Astrocyte (in vitro differentiated cells and primary cell): ENCODE data around the gene JOSD1. TPM values are rescaled to one million over a fixed set of nuclear protein-coding genes. Genes with fewer than 3 reads are reported as not detected.

Source experiments
- DNase-seq: peaks from one replicate; pipeline ENCODE4 v3.0.0-alpha.2; 2010; ENCODE audit warnings: low read depth
- FAIRE-seq: peaks from 2 replicates; lab custom pipeline; 2011; peaks lifted over from hg19 to GRCh38; lab: Jason Lieb, UNC
- H2AFZ ChIP-seq: 2 replicates; pipeline ENCODE4 v1.6.0; 2012; ENCODE audit warnings: low read depth, low read length, inconsistent platforms
- H3K27ac ChIP-seq: 2 replicates; pipeline ENCODE4 v1.5.1; 2011; ENCODE audit warnings: low read depth, low read length, inconsistent platforms
- H3K27me3 ChIP-seq: 2 replicates; pipeline ENCODE4 v1.6.0; 2011; ENCODE audit warnings: low read length, inconsistent platforms; ENCODE audit not compliant: insufficient read depth
- H3K36me3 ChIP-seq: 2 replicates; pipeline ENCODE4 v1.5.1; 2011; ENCODE audit warnings: low read length, inconsistent platforms; ENCODE audit not compliant: insufficient read depth
- H3K4me1 ChIP-seq: 2 replicates; pipeline ENCODE4 v1.5.1; 2011; ENCODE audit warnings: low read length, inconsistent platforms; ENCODE audit not compliant: insufficient read depth
- H3K4me2 ChIP-seq: 2 replicates; pipeline ENCODE4 v1.6.0; 2012; ENCODE audit warnings: low read length, inconsistent platforms
- H3K4me3 ChIP-seq: 2 replicates; pipeline ENCODE4 v1.5.1; 2011; ENCODE audit warnings: low read depth, mild to moderate bottlenecking, low read length, inconsistent platforms; ENCODE audit not compliant: insufficient read depth
- H3K79me2 ChIP-seq: 2 replicates; pipeline ENCODE4 v1.6.0; 2012; ENCODE audit warnings: mild to moderate bottlenecking, low read length, inconsistent platforms; ENCODE audit not compliant: insufficient read depth
- H3K9ac ChIP-seq: 2 replicates; pipeline ENCODE4 v1.6.0; 2012; ENCODE audit warnings: mild to moderate bottlenecking, low read length, inconsistent platforms
- H3K9me3 ChIP-seq: 2 replicates; pipeline ENCODE4 v1.5.1; 2012; ENCODE audit warnings: low read depth, mild to moderate bottlenecking, low read length, inconsistent platforms; ENCODE audit not compliant: insufficient read depth
- H4K20me1 ChIP-seq: 2 replicates; pipeline ENCODE4 v1.6.0; 2012; ENCODE audit warnings: low read length, inconsistent platforms; ENCODE audit not compliant: insufficient read depth
- H3K27ac Mint-ChIP-seq: one replicate; pipeline ENCODE4 v1.8.0; 2021; ENCODE audit warnings: mild to moderate bottlenecking, mixed read lengths; ENCODE audit not compliant: unreplicated experiment
- H3K27me3 Mint-ChIP-seq: one replicate; pipeline ENCODE4 v1.8.0; 2021; ENCODE audit warnings: low read depth, mixed read lengths; ENCODE audit not compliant: unreplicated experiment
- H3K36me3 Mint-ChIP-seq: one replicate; pipeline ENCODE4 v1.8.0; 2021; ENCODE audit warnings: low read depth, mixed read lengths; ENCODE audit not compliant: unreplicated experiment
- H3K4me1 Mint-ChIP-seq: one replicate; pipeline ENCODE4 v1.8.0; 2021; ENCODE audit warnings: low read depth, mixed read lengths; ENCODE audit not compliant: unreplicated experiment
- H3K4me3 Mint-ChIP-seq: one replicate; pipeline ENCODE4 v1.8.0; 2021; ENCODE audit warnings: mild to moderate bottlenecking, moderate library complexity, mixed read lengths; ENCODE audit not compliant: unreplicated experiment
- H3K9me3 Mint-ChIP-seq: one replicate; pipeline ENCODE4 v1.8.0; 2021; ENCODE audit warnings: mild to moderate bottlenecking, mixed read lengths; ENCODE audit not compliant: unreplicated experiment
- CTCF ChIP-seq: IDR thresholded peaks from 2 replicates; pipeline ENCODE4 v1.5.1; 2011; ENCODE audit warnings: low read depth, mild to moderate bottlenecking, inconsistent platforms, low read length, moderate library complexity; ENCODE audit not compliant: insufficient read depth
- EZH2 ChIP-seq: IDR thresholded peaks from 2 replicates; pipeline ENCODE4 v1.6.1; 2012; ENCODE audit warnings: mild to moderate bottlenecking, low read length, inconsistent platforms; ENCODE audit not compliant: insufficient read depth
- total RNA-seq: library from RNA; stranded (reverse); gene quantifications from 2 replicates; pipeline ENCODE4 v1.2.1, GENCODE V29; 2021

The JOSD1 gene
- total RNA-seq, 1 donor from 2014 or later: 45.6 TPM

- Histone ChIP-seq H4K20me1 (peaks cover 33% of the 10 kb centered on the region), H2AFZ (no peak overlapping the region), H3K36me3 (peaks cover 51% of the 10 kb centered on the region), H3K4me3 (no peak overlapping the region), H3K27me3 (no peaks in the 10 kb centered on the region), H3K9me3 (no peaks in the 10 kb centered on the region), H3K27ac (no peak overlapping the region), H3K9ac (no peak overlapping the region), H3K79me2 (no peaks in the 10 kb centered on the region), H3K4me1 (no peaks in the 10 kb centered on the region), H3K4me2 (no peak overlapping the region)
- Mint-ChIP-seq H3K27ac (no peak overlapping the region), H3K4me3 (no peak overlapping the region), H3K4me1 (no peaks in the 10 kb centered on the region), H3K36me3 (peaks cover 40% of the 10 kb centered on the region), H3K9me3 (no peaks in the 10 kb centered on the region), H3K27me3 (no peaks in the 10 kb centered on the region)
- DNase-seq (no peak), FAIRE-seq (no peak)
- TF ChIP-seq EZH2 (no peak), CTCF (no peak)
Observed at GRCh38 chr22:38727530-38728451, 27.0 kb upstream of the JOSD1 start.

GRCh38 chr22:38727123-38727522 is 26.4 kb upstream of the JOSD1 start:
- H3K4me2 ChIP-seq: no peak overlapping the region
- H3K4me3 ChIP-seq: no peak overlapping the region
- Mint-ChIP-seq H3K4me1 (no peaks in the 10 kb centered on the region), H3K4me3 (no peak overlapping the region), H3K36me3 (peaks cover 43% of the 10 kb centered on the region), H3K9me3 (no peaks in the 10 kb centered on the region), H3K27ac (no peak overlapping the region), H3K27me3 (no peaks in the 10 kb centered on the region)
- no peaks in the 10 kb centered on the region for H3K79me2 ChIP-seq
- H3K36me3 ChIP-seq: peaks cover 57% of the 10 kb centered on the region
- H3K27me3 ChIP-seq: no peaks in the 10 kb centered on the region
- no peak for FAIRE-seq
- H2AFZ ChIP-seq: no peak overlapping the region
- no peaks in the 10 kb centered on the region for H3K4me1 ChIP-seq
- no peak for DNase-seq
- H3K27ac ChIP-seq: no peak overlapping the region
- no peak overlapping the region for H3K9ac ChIP-seq
- peaks cover 30% of the 10 kb centered on the region for H4K20me1 ChIP-seq
- TF ChIP-seq CTCF (no peak), EZH2 (no peak)
- H3K9me3 ChIP-seq: no peaks in the 10 kb centered on the region
